Stimulated activated CD8-positive, alpha-beta memory T cell treated with anti-CD3 and anti-CD28 coated beads, Interleukin-4, amount 100 ng/mL, for 4 hours (primary cell): ENCODE data around the gene CCNQ.

ENCODE experiments used
- DNase-seq, 2 donors: peaks; one replicate each; pipeline ENCODE4 v3.0.0-alpha.2; 2020; ENCODE audit warnings: low read depth in 2 of 2, low spot score in 1 of 2

CCNQ gene

GRCh38 chrX:153637121-153638040 lies 38.4 kb upstream of the CCNQ start:
- no peak for DNase-seq

- DNase-seq: no peak
These were observed 37.8 kb upstream of the CCNQ start for GRCh38 chrX:153636716-153637115.

GRCh38 chrX:153635788-153636668 lies 37.1 kb upstream of the CCNQ start:
- no peak for DNase-seq

- DNase-seq: no peak
These were observed 36.4 kb upstream of the CCNQ start for GRCh38 chrX:153635388-153635787.

GRCh38 chrX:153634832-153635231 lies 35.9 kb upstream of the CCNQ start:
- no peak for DNase-seq

- no peak for DNase-seq
These were observed 35.3 kb upstream of the CCNQ start for GRCh38 chrX:153634236-153634635.

GRCh38 chrX:153633607-153634180 lies 34.8 kb upstream of the CCNQ start:
- DNase-seq: no peak

- no peak for DNase-seq
These were observed 34.1 kb upstream of the CCNQ start for GRCh38 chrX:153633048-153633447.

GRCh38 chrX:153632595-153632946 lies 33.6 kb upstream of the CCNQ start:
- DNase-seq: no peak

GRCh38 chrX:153631907-153632594 lies 33.1 kb upstream of the CCNQ start:
- DNase-seq: no peak

GRCh38 chrX:153631346-153631745 lies 32.4 kb upstream of the CCNQ start:
- DNase-seq: no peak

- no peak for DNase-seq
These were observed 29.7 kb upstream of the CCNQ start for GRCh38 chrX:153628665-153629064.

- DNase-seq: no peak
These were observed 29.2 kb upstream of the CCNQ start for GRCh38 chrX:153628129-153628528.

- DNase-seq: no peak
These were observed 28.8 kb upstream of the CCNQ start for GRCh38 chrX:153627675-153628111.

- DNase-seq: no peak
These were observed 28.1 kb upstream of the CCNQ start for GRCh38 chrX:153626863-153627674.

GRCh38 chrX:153626025-153626633 lies 27.2 kb upstream of the CCNQ start:
- DNase-seq: no peak

- DNase-seq: no peak
These were observed 26.5 kb upstream of the CCNQ start for GRCh38 chrX:153625271-153626024.

GRCh38 chrX:153624196-153625091 lies 25.5 kb upstream of the CCNQ start:
- no peak for DNase-seq
